GM12875 (cell line): ENCODE data around the gene PRPF18.

Experiments used
- H3K4me3 ChIP-seq: one replicate; pipeline ENCODE4 v1.5.1; 2011; ENCODE audit warnings: low read depth, low read length, control low read depth
- TF ChIP-seq, protein P1 (sequence below): IDR thresholded peaks from 2 replicates; pipeline ENCODE4 v1.5.1; 2011; ENCODE audit warnings: low read depth, mild to moderate bottlenecking, control low read depth, inconsistent platforms, low read length, moderate library complexity, borderline replicate concordance; ENCODE audit not compliant: insufficient read depth

Gene PRPF18

DNA sequence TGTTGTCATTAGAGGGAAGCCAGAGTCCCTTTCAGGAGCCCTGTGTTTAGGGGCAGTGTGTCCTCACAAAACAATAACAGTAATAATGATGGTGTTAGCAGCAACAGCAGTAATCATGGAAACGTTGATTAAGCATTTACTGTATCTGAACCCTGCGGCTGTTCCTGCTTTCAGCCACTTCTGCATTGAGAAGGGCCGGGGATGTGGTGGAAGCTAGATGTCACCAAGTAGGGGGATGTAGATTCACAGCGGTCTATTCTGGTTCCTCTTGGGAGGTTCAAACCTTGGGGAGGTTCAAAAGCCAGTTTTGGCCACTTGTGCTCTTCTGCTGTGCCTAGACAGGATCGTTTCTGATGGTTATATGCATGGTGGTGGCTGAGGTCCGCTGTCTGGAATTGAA lies 44.8 kb downstream of the PRPF18 start:
- TF ChIP-seq, protein P1, sequence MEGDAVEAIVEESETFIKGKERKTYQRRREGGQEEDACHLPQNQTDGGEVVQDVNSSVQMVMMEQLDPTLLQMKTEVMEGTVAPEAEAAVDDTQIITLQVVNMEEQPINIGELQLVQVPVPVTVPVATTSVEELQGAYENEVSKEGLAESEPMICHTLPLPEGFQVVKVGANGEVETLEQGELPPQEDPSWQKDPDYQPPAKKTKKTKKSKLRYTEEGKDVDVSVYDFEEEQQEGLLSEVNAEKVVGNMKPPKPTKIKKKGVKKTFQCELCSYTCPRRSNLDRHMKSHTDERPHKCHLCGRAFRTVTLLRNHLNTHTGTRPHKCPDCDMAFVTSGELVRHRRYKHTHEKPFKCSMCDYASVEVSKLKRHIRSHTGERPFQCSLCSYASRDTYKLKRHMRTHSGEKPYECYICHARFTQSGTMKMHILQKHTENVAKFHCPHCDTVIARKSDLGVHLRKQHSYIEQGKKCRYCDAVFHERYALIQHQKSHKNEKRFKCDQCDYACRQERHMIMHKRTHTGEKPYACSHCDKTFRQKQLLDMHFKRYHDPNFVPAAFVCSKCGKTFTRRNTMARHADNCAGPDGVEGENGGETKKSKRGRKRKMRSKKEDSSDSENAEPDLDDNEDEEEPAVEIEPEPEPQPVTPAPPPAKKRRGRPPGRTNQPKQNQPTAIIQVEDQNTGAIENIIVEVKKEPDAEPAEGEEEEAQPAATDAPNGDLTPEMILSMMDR, result no peak

DNA sequence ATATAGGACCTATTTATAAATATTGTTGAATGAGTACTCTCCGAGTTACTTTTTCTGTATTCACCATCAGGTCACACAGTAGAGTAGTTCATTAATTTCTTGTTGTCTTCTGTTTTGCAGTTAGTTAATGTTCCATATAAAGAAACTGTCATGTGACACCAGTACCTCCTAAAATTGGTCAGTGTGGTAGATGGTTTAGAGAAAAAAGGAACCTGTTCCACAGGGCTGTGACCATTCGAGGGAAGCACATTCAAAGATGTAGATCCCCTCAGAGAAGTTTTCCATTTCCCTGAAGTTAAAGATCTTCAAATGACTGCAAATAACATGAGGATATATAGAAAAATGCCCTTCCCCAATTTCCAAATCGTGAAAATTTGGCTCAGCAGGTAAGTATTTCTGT lies 45.7 kb downstream of the PRPF18 start:
- TF ChIP-seq, protein P1, result no peak
- H3K4me3 ChIP-seq, result no peak overlapping the region

More for the DNA sequence above, 44.8 kb downstream of the PRPF18 start:
- no peak overlapping the region for H3K4me3 ChIP-seq

DNA sequence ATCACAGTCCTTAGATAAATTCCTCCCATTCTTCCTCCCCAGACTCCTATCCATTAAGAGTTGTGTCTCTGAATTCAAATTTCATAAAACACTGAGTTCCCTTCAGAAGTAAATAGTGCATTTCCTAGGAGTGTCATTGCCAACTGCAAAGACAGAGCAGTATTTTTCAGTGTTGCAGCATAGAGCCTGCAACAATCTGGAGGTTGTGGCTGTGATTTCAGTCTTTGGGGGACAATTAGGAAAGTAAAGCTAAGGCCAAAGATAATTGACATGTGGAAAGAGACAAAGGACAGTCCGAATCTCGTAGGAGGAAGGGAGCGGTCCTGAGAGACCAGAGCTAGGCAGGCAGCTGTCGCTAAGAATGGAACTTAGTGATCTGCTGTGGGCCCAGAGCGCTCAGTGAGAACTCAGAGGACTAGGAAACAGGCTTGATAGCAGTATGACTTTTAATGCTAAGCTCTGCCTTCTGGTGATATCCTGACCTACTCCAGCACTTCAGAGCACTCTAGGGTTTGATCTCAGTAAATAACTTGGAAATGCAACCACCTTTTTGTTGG lies 46.2 kb downstream of the PRPF18 start:
- TF ChIP-seq, protein P1, result no peak
- no peak overlapping the region for H3K4me3 ChIP-seq

DNA sequence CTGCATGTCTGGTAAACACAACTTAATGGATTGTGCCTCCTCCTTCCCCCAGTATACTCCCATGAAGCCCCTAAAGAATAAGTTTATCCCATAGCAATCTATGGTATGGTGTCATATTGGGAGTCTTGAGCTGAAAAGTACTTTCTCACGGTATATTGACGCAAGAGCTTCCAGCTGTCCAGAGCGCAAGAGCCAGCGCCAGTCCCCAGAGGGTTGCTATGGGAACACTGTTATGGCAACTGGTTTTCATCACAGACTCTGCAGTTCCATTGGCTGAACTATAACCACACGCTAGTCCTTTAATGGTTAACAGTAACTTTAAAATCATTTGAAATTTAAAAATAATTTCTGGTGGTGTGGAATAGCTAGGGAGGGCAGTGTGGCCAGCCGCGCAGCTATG lies 46.9 kb downstream of the PRPF18 start:
- TF ChIP-seq, protein P1, result no peak
- no peak overlapping the region for H3K4me3 ChIP-seq

DNA sequence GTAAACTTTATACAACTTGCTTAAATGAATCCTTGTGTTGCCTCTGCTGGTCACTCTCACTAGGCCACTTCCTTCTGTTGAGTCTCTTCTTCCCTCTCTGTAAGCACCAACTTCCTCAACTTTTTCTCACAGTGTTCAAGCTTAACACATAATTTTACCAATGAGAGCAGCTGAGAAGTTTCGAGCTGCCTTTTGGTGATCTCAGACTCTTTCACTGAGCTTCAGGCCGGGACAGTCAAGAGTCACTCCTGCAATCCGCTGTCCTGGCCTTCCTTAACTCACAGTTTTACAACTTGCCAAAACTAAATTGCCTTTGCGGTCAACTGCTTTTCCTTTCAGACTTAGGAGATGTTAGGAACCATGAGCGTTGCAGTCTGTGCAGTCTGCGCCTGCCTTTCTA lies 47.4 kb downstream of the PRPF18 start:
- TF ChIP-seq, protein P1, result no peak
- H3K4me3 ChIP-seq, result no peak overlapping the region

DNA sequence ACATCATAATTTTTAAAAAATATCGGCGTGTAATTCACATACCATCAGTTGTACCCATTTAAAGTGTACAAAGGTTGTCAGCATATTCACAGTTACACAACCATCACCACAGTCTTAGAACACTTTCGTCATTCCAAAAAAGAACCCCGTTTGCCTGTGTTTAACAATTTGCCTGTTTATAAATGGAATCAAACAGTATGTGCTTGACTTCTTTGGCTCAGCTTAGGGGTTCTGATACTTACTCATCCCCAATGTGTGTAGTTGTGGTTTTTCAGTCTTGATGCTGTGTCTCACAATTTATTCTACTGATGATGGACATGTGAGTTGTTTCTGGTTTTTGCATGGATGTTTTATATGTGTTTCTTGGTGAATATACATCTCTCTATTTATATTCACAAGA lies 50.0 kb downstream of the PRPF18 start:
- TF ChIP-seq, protein P1, result no peak

DNA sequence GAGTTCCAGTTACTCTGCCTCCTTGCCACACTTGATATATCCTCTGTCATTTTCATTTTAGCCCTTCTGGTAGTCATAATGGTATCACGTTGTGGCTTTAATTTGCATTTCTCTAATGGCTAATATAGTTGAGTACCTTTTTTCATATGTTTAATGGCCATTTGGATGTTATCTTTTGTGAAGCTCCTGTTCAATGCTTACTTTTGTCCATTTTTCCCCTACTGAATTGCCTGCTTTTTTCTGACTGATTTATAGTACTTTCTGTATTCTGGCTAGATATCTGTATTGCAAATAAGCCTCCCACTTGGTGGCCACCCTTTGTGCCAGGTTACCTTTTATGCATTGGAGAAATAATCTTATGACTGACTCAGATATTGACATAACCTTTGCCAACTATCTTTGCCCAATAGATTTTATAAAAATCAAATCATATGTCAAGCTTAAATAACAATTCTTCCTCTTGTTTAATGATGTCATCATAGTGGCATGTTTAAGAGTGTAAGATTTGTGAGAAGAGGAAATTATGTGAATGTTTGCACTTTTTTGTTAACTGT lies 50.6 kb downstream of the PRPF18 start:
- TF ChIP-seq, protein P1, result no peak
- H3K4me3 ChIP-seq, result no peak overlapping the region

More for the DNA sequence above, 50.0 kb downstream of the PRPF18 start:
- no peak overlapping the region for H3K4me3 ChIP-seq
